Immature natural killer cell (primary cell): Measurements from ENCODE around the gene CCDC86. TPM values are rescaled to one million over a fixed set of nuclear protein-coding genes. Genes with fewer than 3 reads are reported as not detected.

Experiments used
- DNase-seq, 3 donors: peaks; one replicate each; pipeline ENCODE4 v3.0.0; 2022; ENCODE audit warnings: mixed read lengths in 1 of 3
- H3K27ac Mint-ChIP-seq, 6 donors: one replicate each; pipeline ENCODE4 v1.8.0; 2020; ENCODE audit warnings: mixed read lengths in 6 of 6, mild to moderate bottlenecking in 5 of 6, inconsistent platforms in 4 of 6, moderate library complexity in 3 of 6
- H3K27me3 Mint-ChIP-seq, 3 donors: one replicate each; pipeline ENCODE4 v1.8.0; 2020 to 2021; ENCODE audit warnings: low read depth in 3 of 3, mild to moderate bottlenecking in 3 of 3, mixed read lengths in 3 of 3, moderate library complexity in 3 of 3, inconsistent platforms in 1 of 3
- H3K36me3 Mint-ChIP-seq, 3 donors: one replicate each; pipeline ENCODE4 v1.8.0; 2020; ENCODE audit warnings: mixed read lengths in 3 of 3, inconsistent platforms in 2 of 3, mild to moderate bottlenecking in 2 of 3
- H3K4me1 Mint-ChIP-seq, 2 donors: one replicate each; pipeline ENCODE4 v1.8.0; 2020; ENCODE audit warnings: inconsistent platforms in 2 of 2, mild to moderate bottlenecking in 2 of 2, mixed read lengths in 2 of 2, moderate library complexity in 1 of 2
- H3K4me3 Mint-ChIP-seq, 5 donors: one replicate each; pipeline ENCODE4 v1.8.0; 2020; ENCODE audit warnings: mild to moderate bottlenecking in 5 of 5, mixed read lengths in 5 of 5, inconsistent platforms in 3 of 5, moderate library complexity in 3 of 5
- H3K9me3 Mint-ChIP-seq, 6 donors: one replicate each; pipeline ENCODE4 v1.8.0; 2020; ENCODE audit warnings: mild to moderate bottlenecking in 6 of 6, mixed read lengths in 6 of 6, inconsistent platforms in 4 of 6, moderate library complexity in 3 of 6
- polyA plus RNA-seq, 3 donors: library from polyadenylated mRNA; unstranded; fragments of 300-500 nt; fragmentation: Illumina TruSeq; gene quantifications; one replicate each; pipeline ENCODE4 v1.2.3, GENCODE V29; 2021

CCDC86 gene
- polyA plus RNA-seq, 3 donors from 2014 or later: 5.6 to 16.5 (median 7.4) TPM

- Mint-ChIP-seq H3K4me3 (no peak overlapping the region), H3K36me3 (no peaks in the 10 kb centered on the region), H3K4me1 (peaks cover 0 to 2% of the 10 kb centered on the region in 2 donors), H3K27me3 (peaks cover 0 to 4% (median 3%) of the 10 kb centered on the region in 3 donors), H3K27ac (no peak overlapping the region), H3K9me3 (no peaks in the 10 kb centered on the region)
- DNase-seq: no peak
These were observed 31.1 kb downstream of the CCDC86 start for GRCh38 chr11:60872961-60873524.

- H3K27ac Mint-ChIP-seq: no peak overlapping the region
- H3K27me3 Mint-ChIP-seq: peaks cover 0 to 4% (median 3%) of the 10 kb centered on the region in 3 donors
- H3K9me3 Mint-ChIP-seq: no peaks in the 10 kb centered on the region
- H3K4me3 Mint-ChIP-seq: no peak overlapping the region
- DNase-seq: no peak
- H3K36me3 Mint-ChIP-seq: no peaks in the 10 kb centered on the region
- H3K4me1 Mint-ChIP-seq: peaks cover 0 to under 1% of the 10 kb centered on the region in 2 donors
These were observed 31.6 kb downstream of the CCDC86 start for GRCh38 chr11:60873533-60873932.

DNA sequence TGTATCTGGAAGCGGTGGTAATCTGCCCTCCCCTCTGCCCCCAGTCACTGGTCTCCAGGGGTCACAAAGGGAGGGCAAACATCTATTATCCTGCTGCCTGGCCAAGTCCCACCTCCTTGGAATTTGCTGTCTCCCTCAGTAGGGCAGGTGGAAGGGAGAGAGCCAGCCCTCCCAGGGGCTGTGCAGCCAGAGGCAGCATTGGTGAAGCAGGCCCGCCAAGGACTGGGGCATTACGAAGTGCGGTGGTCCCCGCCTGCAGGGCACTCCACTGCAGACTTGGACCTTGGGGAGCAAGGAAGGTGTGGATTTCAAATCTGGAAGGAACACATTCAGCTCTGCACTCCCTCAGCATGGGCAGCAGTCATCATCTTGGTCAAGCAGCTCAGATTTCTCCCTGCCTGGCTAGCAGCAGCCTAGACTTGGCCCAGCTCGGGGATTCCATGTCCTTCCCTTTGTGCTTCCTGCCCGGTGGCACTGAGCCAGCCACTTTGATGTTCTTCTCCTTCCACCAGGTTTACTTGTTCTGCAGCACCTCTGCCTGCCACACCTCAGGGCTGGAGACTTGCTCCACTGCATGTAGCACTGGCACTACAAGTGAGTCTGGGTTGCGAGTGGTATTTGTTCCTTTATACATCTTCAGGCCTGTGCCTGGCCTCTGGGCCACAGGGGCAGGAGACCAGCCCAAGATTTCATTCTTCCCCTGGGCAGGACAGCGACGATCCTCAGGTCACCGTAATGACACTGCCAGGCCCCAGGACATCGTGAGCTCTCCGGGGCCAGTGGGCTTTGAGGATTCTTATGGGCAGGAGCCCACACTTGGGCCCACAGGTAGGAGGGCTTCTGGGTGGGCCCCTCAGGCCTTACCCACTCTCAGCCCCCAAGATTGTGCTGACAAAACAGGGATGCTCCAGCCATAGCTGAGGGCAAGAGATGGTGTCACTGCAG lies 32.8 kb downstream of the CCDC86 start:
- Mint-ChIP-seq H3K9me3 (no peaks in the 10 kb centered on the region), H3K36me3 (peaks cover 0 to 7% (median 0%) of the 10 kb centered on the region in 3 donors), H3K27me3 (peaks cover 0 to 3% (median 0%) of the 10 kb centered on the region in 3 donors), H3K27ac (no peak overlapping the region), H3K4me1 (no peaks in the 10 kb centered on the region), H3K4me3 (no peak overlapping the region)
- DNase-seq: no peak

GRCh38 chr11:60875366-60876167 lies 33.7 kb downstream of the CCDC86 start:
- H3K4me1 Mint-ChIP-seq: no peaks in the 10 kb centered on the region
- H3K27ac Mint-ChIP-seq: no peak overlapping the region
- peaks cover under 1 to 11% (median 4%) of the 10 kb centered on the region in 3 donors for H3K36me3 Mint-ChIP-seq
- peaks cover 0 to 3% (median 0%) of the 10 kb centered on the region in 3 donors for H3K27me3 Mint-ChIP-seq
- H3K4me3 Mint-ChIP-seq: no peak overlapping the region
- DNase-seq: no peak
- H3K9me3 Mint-ChIP-seq: no peaks in the 10 kb centered on the region

DNA sequence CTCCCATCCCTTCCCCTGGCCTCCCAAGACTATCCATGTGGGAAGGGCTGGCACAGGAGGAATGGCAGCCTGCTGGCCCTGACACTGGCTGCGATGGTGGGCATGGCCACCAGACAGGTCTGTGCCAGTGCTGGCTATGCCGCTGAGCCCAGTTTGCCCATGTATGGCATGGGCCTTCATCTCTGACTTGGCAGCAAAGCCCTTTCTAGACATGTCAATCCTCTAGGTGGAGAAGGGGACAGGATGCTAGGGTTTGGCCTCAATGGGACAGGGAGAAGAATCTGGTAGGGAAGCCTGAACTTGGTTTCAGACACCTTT lies 34.2 kb downstream of the CCDC86 start:
- DNase-seq: no peak
- Mint-ChIP-seq H3K9me3 (no peaks in the 10 kb centered on the region), H3K27me3 (peaks cover 0 to 3% (median 2%) of the 10 kb centered on the region in 3 donors), H3K36me3 (peaks cover 4 to 16% (median 8%) of the 10 kb centered on the region in 3 donors), H3K4me1 (no peaks in the 10 kb centered on the region), H3K27ac (no peak overlapping the region), H3K4me3 (no peak overlapping the region)

DNA sequence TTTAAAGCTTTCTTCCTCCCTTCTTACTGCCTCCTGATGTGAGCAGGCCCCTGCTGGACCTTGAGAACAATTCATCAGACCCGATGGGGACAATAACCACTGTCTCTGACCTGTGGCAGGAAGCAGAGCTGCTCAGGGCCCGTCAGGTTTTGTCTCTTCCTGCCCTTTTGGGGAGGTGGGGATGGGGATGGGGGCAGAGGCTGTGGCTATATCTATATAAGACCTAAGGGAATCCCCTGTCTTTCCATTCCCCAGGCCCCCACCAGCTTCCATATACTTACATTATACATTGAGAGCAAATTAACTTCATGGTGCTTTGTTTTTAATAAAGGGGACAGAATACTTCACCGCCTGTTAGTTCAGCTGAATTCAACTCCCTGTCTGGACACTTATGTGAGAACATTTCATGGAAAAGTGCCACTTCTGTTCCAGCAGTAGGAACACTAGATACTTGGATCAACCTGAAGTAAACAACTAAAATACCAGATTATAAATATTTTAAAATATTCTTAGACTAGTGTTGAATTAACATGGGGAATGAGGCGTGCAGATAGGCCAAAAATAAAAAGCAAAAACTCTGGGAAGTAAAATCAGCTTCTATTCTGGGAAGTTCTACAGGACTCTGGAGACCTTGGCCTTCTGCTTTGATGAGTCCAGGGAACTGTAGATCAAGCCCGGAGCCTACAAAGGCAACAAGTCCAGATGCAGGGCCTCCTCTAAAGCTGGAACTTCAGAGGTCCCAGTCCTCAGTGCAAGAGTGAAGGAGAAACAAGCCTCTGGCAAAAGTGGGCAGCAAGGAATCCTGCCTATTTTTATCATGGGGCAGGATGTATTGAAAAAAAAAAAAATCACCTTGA lies 36.6 kb downstream of the CCDC86 start:
- DNase-seq: no peak
- H3K27ac Mint-ChIP-seq: no peak overlapping the region
- peaks cover 0 to 2% (median 0%) of the 10 kb centered on the region in 3 donors for H3K27me3 Mint-ChIP-seq
- peaks cover 4 to 27% (median 8%) of the 10 kb centered on the region in 3 donors for H3K36me3 Mint-ChIP-seq
- H3K4me3 Mint-ChIP-seq: no peak overlapping the region
- H3K4me1 Mint-ChIP-seq: no peaks in the 10 kb centered on the region
- H3K9me3 Mint-ChIP-seq: no peaks in the 10 kb centered on the region

DNA sequence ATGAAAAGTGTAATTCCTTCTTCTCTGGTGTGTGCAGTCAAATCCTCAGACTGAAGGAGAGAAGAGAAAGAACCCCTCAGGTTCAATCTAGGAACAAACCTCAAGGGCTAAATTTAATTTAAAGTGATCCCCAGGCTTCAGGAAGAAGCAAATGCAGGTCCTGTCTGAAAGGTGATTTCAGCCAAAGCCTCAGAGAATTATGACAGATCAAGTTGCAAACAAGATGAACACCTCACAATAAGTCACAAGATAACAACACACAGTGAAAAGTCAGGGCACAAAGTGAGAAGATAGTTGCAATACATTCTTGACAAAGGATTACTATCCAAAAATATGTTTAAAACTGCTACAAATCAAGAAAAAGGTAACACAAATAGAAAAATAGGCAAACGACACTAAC lies 37.2 kb downstream of the CCDC86 start:
- H3K4me3 Mint-ChIP-seq: no peak overlapping the region
- no peaks in the 10 kb centered on the region for H3K4me1 Mint-ChIP-seq
- no peak for DNase-seq
- no peaks in the 10 kb centered on the region for H3K9me3 Mint-ChIP-seq
- H3K36me3 Mint-ChIP-seq: peaks cover 4 to 29% (median 8%) of the 10 kb centered on the region in 3 donors
- H3K27ac Mint-ChIP-seq: no peak overlapping the region
- H3K27me3 Mint-ChIP-seq: peaks cover 0 to 2% (median 0%) of the 10 kb centered on the region in 3 donors

DNA sequence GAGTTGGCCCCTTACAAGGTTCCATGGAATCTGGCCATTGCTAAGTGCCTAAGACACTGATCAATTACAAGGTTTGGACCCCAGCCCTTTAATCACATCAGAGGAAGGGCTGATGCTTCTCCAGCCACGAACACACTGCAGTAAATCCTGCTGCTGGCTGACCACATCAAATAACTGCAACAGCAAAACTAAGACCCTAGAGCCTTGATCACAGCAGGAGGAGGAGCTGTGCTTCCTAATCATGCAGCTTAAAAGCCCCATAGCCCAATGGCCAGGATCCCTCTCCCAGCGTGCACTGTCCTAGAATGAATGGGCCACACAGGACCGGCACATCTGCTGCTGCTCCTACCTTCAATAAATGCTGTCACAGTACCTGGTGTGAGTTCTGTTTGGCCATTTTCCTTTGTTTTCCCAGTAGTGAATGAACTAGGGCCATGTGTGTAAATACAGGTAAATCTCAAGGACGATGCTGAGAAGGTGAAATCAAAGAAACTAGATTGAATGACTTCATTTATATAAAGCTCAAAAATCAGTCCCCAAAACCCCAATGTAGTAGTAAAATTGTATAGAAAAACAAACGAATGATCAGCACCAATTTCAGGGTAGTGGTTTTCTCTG lies 38.2 kb downstream of the CCDC86 start:
- H3K27ac Mint-ChIP-seq: no peak overlapping the region
- peaks cover 0 to 2% (median 0%) of the 10 kb centered on the region in 3 donors for H3K27me3 Mint-ChIP-seq

DNA sequence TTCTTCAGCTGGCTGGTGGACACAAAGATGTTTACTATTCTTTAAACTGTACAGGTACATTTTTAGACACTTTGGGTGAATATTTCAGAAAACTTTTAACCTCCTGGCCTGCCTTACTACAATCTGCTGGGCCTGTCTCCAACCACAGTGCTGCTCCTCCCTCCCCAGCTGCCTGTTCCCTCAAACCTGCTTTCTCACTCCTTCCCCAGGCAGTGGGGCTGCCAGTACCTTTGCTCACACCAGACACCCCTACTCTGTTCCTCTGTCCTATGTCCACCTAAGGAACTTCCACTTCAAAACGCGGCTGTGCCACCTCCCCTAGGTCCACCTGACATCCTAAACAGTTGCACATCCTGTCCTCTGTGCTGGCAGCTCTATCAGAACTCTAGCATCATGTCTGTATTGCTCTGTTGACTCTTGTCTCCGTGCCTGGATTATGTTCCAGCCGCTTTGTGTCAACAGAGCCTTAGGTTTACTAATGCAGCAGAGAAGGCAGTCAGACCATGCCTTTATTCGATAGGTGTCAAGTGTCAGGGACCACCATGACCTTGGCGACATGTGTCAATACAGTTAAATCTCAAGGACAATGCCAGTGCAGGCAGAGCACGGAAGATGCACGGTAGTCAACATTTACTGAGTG lies 38.9 kb downstream of the CCDC86 start:
- Mint-ChIP-seq H3K36me3 (peaks cover 4 to 35% (median 8%) of the 10 kb centered on the region in 3 donors), H3K4me1 (no peaks in the 10 kb centered on the region), H3K4me3 (no peak overlapping the region)

More for the DNA sequence above, 38.2 kb downstream of the CCDC86 start:
- no peak overlapping the region for H3K4me3 Mint-ChIP-seq
- H3K4me1 Mint-ChIP-seq: no peaks in the 10 kb centered on the region
- no peak for DNase-seq
- H3K36me3 Mint-ChIP-seq: peaks cover 4 to 31% (median 8%) of the 10 kb centered on the region in 3 donors
- H3K9me3 Mint-ChIP-seq: no peaks in the 10 kb centered on the region

GRCh38 chr11:60887556-60887955 lies 45.6 kb downstream of the CCDC86 start:
- no peak overlapping the region for H3K27ac Mint-ChIP-seq
- peaks cover 8 to 23% (median 13%) of the 10 kb centered on the region in 3 donors for H3K36me3 Mint-ChIP-seq
- H3K4me3 Mint-ChIP-seq: no peak overlapping the region
- H3K9me3 Mint-ChIP-seq: no peaks in the 10 kb centered on the region
- peaks cover 0 to 2% (median 0%) of the 10 kb centered on the region in 3 donors for H3K27me3 Mint-ChIP-seq
- peaks cover 12 to 18% of the 10 kb centered on the region in 2 donors for H3K4me1 Mint-ChIP-seq
- DNase-seq: no peak

More for the DNA sequence above, 38.9 kb downstream of the CCDC86 start:
- H3K9me3 Mint-ChIP-seq: no peaks in the 10 kb centered on the region
- H3K27ac Mint-ChIP-seq: no peak overlapping the region
- H3K27me3 Mint-ChIP-seq: peaks cover 0 to 2% (median 0%) of the 10 kb centered on the region in 3 donors
- DNase-seq: no peak

- Mint-ChIP-seq H3K36me3 (peaks cover 14 to 30% (median 20%) of the 10 kb centered on the region in 3 donors), H3K4me1 (peaks cover 12 to 18% of the 10 kb centered on the region in 2 donors), H3K27ac (peak overlapping the region in 4 of 6 donors; percentile 27 to 45 (median 34)), H3K27me3 (peaks cover 0 to 2% (median 0%) of the 10 kb centered on the region in 3 donors), H3K4me3 (no peak overlapping the region), H3K9me3 (no peaks in the 10 kb centered on the region)
- DNase-seq: no peak
These were observed 48.0 kb downstream of the CCDC86 start for GRCh38 chr11:60889869-60890311.

DNA sequence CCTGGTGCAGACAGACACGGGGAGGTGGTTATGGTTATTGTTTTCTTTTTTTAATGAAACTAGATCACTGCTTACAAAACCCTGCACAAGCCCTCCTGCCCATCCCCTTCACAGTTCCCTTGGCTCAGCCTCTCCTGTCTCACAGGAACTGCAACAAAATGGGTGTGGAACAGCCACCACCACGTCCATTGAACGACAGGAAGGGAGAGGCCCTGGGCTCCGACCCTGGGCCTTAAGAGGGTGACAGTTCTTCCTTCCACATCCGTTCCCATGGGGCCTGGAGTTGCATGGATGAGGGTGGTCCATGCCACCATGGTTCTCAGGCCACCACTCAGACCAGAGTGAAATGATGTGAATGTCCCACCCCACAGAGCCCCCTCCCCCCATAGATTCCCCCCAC lies 48.8 kb downstream of the CCDC86 start:
- Mint-ChIP-seq H3K36me3 (peaks cover 14 to 31% (median 28%) of the 10 kb centered on the region in 3 donors), H3K4me3 (no peak overlapping the region), H3K27ac (peak overlapping the region in 1 of 6 donors; percentile 28), H3K27me3 (peaks cover 0 to 2% (median 0%) of the 10 kb centered on the region in 3 donors), H3K4me1 (peaks cover 12 to 18% of the 10 kb centered on the region in 2 donors), H3K9me3 (no peaks in the 10 kb centered on the region)
- no peak for DNase-seq
